ENCODE data around the gene TXNIP.

Gene TXNIP

GRCh38 chr1:145999321-146000024, 3.1 kb upstream of the TXNIP start:
- peak; percentile 6 for TF ChIP-seq CTCF (IDR thresholded peaks at IDR 0.05)
- H3K9me3 ChIP-seq: no peaks in the 10 kb centered on the region
- peak overlapping the region; percentile 72 for H3K27ac ChIP-seq
- H3K4me3 ChIP-seq (ENCODE audit: low read depth in 1 of 2, low read length in 1 of 2): peak overlapping the region in 1 of 2 experiments; percentile 20
- H3K36me3 ChIP-seq: peaks cover 11% of the 10 kb centered on the region
- H3K4me1 ChIP-seq (ENCODE audit: control insufficient read depth in 1 of 2, insufficient read depth in 1 of 2, low read depth in 1 of 2, low read length in 1 of 2): peaks cover 27 to 39% of the 10 kb centered on the region in 2 experiments
- H3K27me3 ChIP-seq: no peaks in the 10 kb centered on the region

- peak overlapping the region; percentile 94 for H3K27ac ChIP-seq
- TF ChIP-seq CTCF (IDR thresholded peaks at IDR 0.05): no peak
- H3K9me3 ChIP-seq: no peaks in the 10 kb centered on the region
- peaks cover 32 to 57% of the 10 kb centered on the region in 2 experiments for H3K4me1 ChIP-seq (ENCODE audit: control insufficient read depth in 1 of 2, insufficient read depth in 1 of 2, low read depth in 1 of 2, low read length in 1 of 2)
- H3K36me3 ChIP-seq: peaks cover 29% of the 10 kb centered on the region
- peak overlapping the region; percentile 95 to 100 for H3K4me3 ChIP-seq (ENCODE audit: low read depth in 1 of 2, low read length in 1 of 2)
- no peaks in the 10 kb centered on the region for H3K27me3 ChIP-seq
These were observed 1.3 kb upstream of the TXNIP start for GRCh38 chr1:145997718-145998023.

- TF ChIP-seq CTCF (IDR thresholded peaks at IDR 0.05): no peak
- Histone ChIP-seq H3K27me3 (no peaks in the 10 kb centered on the region), H3K36me3 (peaks cover 34% of the 10 kb centered on the region), H3K4me1 (ENCODE audit: control insufficient read depth in 1 of 2, insufficient read depth in 1 of 2, low read depth in 1 of 2, low read length in 1 of 2) (peaks cover 37 to 62% of the 10 kb centered on the region in 2 experiments), H3K9me3 (no peaks in the 10 kb centered on the region), H3K4me3 (ENCODE audit: low read depth in 1 of 2, low read length in 1 of 2) (peak overlapping the region; percentile 95 to 100), H3K27ac (peak overlapping the region; percentile 94)
These were observed 788 bp upstream of the TXNIP start for GRCh38 chr1:145997016-145997717.

GRCh38 chr1:145995964-145996432, 381 bp downstream of the TXNIP start:
- Histone ChIP-seq H3K27me3 (no peaks in the 10 kb centered on the region), H3K36me3 (peaks cover 45% of the 10 kb centered on the region), H3K27ac (peak overlapping the region; percentile 94), H3K4me1 (ENCODE audit: control insufficient read depth in 1 of 2, insufficient read depth in 1 of 2, low read depth in 1 of 2, low read length in 1 of 2) (peaks cover 46 to 69% of the 10 kb centered on the region in 2 experiments), H3K4me3 (ENCODE audit: low read depth in 1 of 2, low read length in 1 of 2) (peak overlapping the region; percentile 95 to 100), H3K9me3 (no peaks in the 10 kb centered on the region)
- TF ChIP-seq CTCF (IDR thresholded peaks at IDR 0.05): no peak

GRCh38 chr1:145995148-145995881, 1.1 kb downstream of the TXNIP start:
- TF ChIP-seq CTCF (IDR thresholded peaks at IDR 0.05): no peak
- H3K4me3 ChIP-seq (ENCODE audit: low read depth in 1 of 2, low read length in 1 of 2): peak overlapping the region; percentile 95 to 100
- H3K9me3 ChIP-seq: no peaks in the 10 kb centered on the region

More at GRCh38 chr1:145995148-145995881, 1.1 kb downstream of the TXNIP start:
- peak overlapping the region; percentile 94 for H3K27ac ChIP-seq
- no peaks in the 10 kb centered on the region for H3K27me3 ChIP-seq
- H3K36me3 ChIP-seq: peaks cover 47% of the 10 kb centered on the region
- peaks cover 46 to 69% of the 10 kb centered on the region in 2 experiments for H3K4me1 ChIP-seq (ENCODE audit: control insufficient read depth in 1 of 2, insufficient read depth in 1 of 2, low read depth in 1 of 2, low read length in 1 of 2)
